Esophagus squamous epithelium (tissue), 5 donors: Measurements from ENCODE around the gene CLK4. TPM values are rescaled to one million over a fixed set of nuclear protein-coding genes. Genes with fewer than 3 reads are reported as not detected.

Experiments
- DNase-seq: peaks from one replicate; lab custom pipeline; 2025; lab: John Stamatoyannopoulos, UW
- H3K27ac ChIP-seq, 4 donors: fragments of 200-600 bp; sonication (generic); one replicate each; pipeline ENCODE4 v1.5.1; 2016 to 2019; ENCODE audit warnings: mild to moderate bottlenecking in 1 of 4
- H3K27me3 ChIP-seq, 4 donors: fragments of 200-600 bp; sonication (generic); 1 replicate in 3 of 4; 2 replicates in 1 of 4; pipeline versions ENCODE4 v1.5.1 to v1.6.0; 2017 to 2021; ENCODE audit warnings: antibody characterized with exemption in 1 of 4
- H3K36me3 ChIP-seq, 3 donors: fragments of 200-600 bp; sonication (generic); one replicate each; pipeline ENCODE4 v1.5.1; 2016 to 2019
- H3K4me1 ChIP-seq, 3 donors: fragments of 200-600 bp; sonication (generic); one replicate each; pipeline ENCODE4 v1.5.1; 2017 to 2019
- H3K4me3 ChIP-seq, 4 donors: fragments of 200-600 bp; sonication (generic); 1 replicate in 3 of 4; 2 replicates in 1 of 4; pipeline ENCODE4 v1.5.1; 2016 to 2019; ENCODE audit warnings: mild to moderate bottlenecking in 2 of 4, moderate library complexity in 1 of 4
- H3K9me3 ChIP-seq, 3 donors: fragments of 200-600 bp; sonication (generic); one replicate each; pipeline ENCODE4 v1.5.1; 2016 to 2019
- CTCF ChIP-seq, 6 experiments: fragments of 450-650 bp in 4 of 6; fragments of 200-600 bp in 2 of 6; sonication (generic) in 2 of 6; IDR thresholded peaks; one replicate each; pipeline ENCODE4 v1.5.1; 2016 to 2019; ENCODE audit warnings: antibody characterized with exemption in 6 of 6, mild to moderate bottlenecking in 4 of 6, moderate library complexity in 4 of 6
- POLR2A ChIP-seq, 4 donors: fragments of 450-650 bp; IDR thresholded peaks; one replicate each; pipeline ENCODE4 v1.6.1; 2017; ENCODE audit warnings: antibody characterized with exemption in 4 of 4, mild to moderate bottlenecking in 4 of 4, moderate library complexity in 3 of 4
- WGBS, 2 donors: methylation state at CpG; one replicate each; pipeline ENCODE4 v1.1.5; 2018; 5-methylcytosine and 5-hydroxymethylcytosine counted together
- intact Hi-C: fragments of 100-400 bp; cut with DNase I; formaldehyde crosslinking; loops from one replicate; pipeline ENCODE4 v1.15.0; 2022
- total RNA-seq, 4 donors: library from RNA; depleted of rRNA; stranded (reverse); fragments of >200 nt; gene quantifications; one replicate each; pipeline ENCODE4 v1.1.0, GENCODE V29; 2016
- donor health status: DM: yes; HTN: yes; CAD: no.

Gene CLK4
- total RNA-seq, 4 donors from 2014 or later: 5.2 to 38.5 (median 12.6) TPM

- intact Hi-C loops: no loop called here
- no peaks in the 10 kb centered on the region for H3K9me3 ChIP-seq
- 47 to 58% methylated on average over 1 of the region's 1 CpG for WGBS, 2 donors
- H3K36me3 ChIP-seq: peaks cover 12 to 91% (median 26%) of the 10 kb centered on the region in 3 donors
- H3K4me3 ChIP-seq: no peak overlapping the region
- TF ChIP-seq POLR2A (IDR thresholded peaks at IDR 0.05) (no peak), CTCF (IDR thresholded peaks at IDR 0.05) (no peak)
- peaks cover 5 to 35% (median 10%) of the 10 kb centered on the region in 3 donors for H3K4me1 ChIP-seq
- DNase-seq: no peak
- H3K27ac ChIP-seq: no peak overlapping the region
- H3K27me3 ChIP-seq: no peaks in the 10 kb centered on the region
Measured at GRCh38 chr5:178619390-178619789, 7.5 kb downstream of the CLK4 start.

GRCh38 chr5:178612299-178612698 is 14.6 kb downstream of the CLK4 start:
- intact Hi-C loops: no loop called here

GRCh38 chr5:178606269-178606668 is 20.6 kb downstream of the CLK4 start:
- no peaks in the 10 kb centered on the region for H3K4me1 ChIP-seq
- TF ChIP-seq CTCF (IDR thresholded peaks at IDR 0.05) (no peak), POLR2A (IDR thresholded peaks at IDR 0.05) (no peak)
- H3K27me3 ChIP-seq: no peaks in the 10 kb centered on the region
- intact Hi-C loops: no loop called here
- H3K4me3 ChIP-seq: no peak overlapping the region
- no peak for DNase-seq
- no peak overlapping the region for H3K27ac ChIP-seq
- H3K9me3 ChIP-seq: no peaks in the 10 kb centered on the region
- H3K36me3 ChIP-seq: peaks cover under 1 to 100% (median 28%) of the 10 kb centered on the region in 3 donors
- WGBS, 2 donors: 88 to 91% methylated on average over 3 of the region's 3 CpGs

More at GRCh38 chr5:178612299-178612698, 14.6 kb downstream of the CLK4 start:
- Histone ChIP-seq H3K36me3 (peaks cover 15 to 100% (median 55%) of the 10 kb centered on the region in 3 donors), H3K27ac (no peak overlapping the region), H3K4me1 (no peaks in the 10 kb centered on the region), H3K9me3 (no peaks in the 10 kb centered on the region), H3K4me3 (no peak overlapping the region), H3K27me3 (no peaks in the 10 kb centered on the region)
- TF ChIP-seq POLR2A (IDR thresholded peaks at IDR 0.05) (no peak), CTCF (IDR thresholded peaks at IDR 0.05) (no peak)
- WGBS, 2 donors: 78 to 79% methylated on average over 7 of the region's 7 CpGs
- DNase-seq: no peak

- no peak for TF ChIP-seq POLR2A (IDR thresholded peaks at IDR 0.05)
- no peak for TF ChIP-seq CTCF (IDR thresholded peaks at IDR 0.05)
- Histone ChIP-seq H3K9me3 (no peaks in the 10 kb centered on the region), H3K4me3 (no peak overlapping the region), H3K4me1 (no peaks in the 10 kb centered on the region), H3K27me3 (no peaks in the 10 kb centered on the region), H3K36me3 (peaks cover 0 to 100% (median 24%) of the 10 kb centered on the region in 3 donors), H3K27ac (no peak overlapping the region)
- DNase-seq: no peak
- intact Hi-C loops: no loop called here
- WGBS, 2 donors: 72 to 74% methylated on average over 3 of the region's 3 CpGs
Measured at GRCh38 chr5:178605788-178606187, 21.1 kb downstream of the CLK4 start.

GRCh38 chr5:178602752-178603151 is 24.1 kb downstream of the CLK4 start:
- Histone ChIP-seq H3K4me1 (no peaks in the 10 kb centered on the region), H3K27ac (no peak overlapping the region), H3K27me3 (no peaks in the 10 kb centered on the region), H3K4me3 (no peak overlapping the region), H3K9me3 (no peaks in the 10 kb centered on the region), H3K36me3 (peaks cover 0 to 90% (median 11%) of the 10 kb centered on the region in 3 donors)
- DNase-seq: no peak
- intact Hi-C loops: no loop called here
- TF ChIP-seq POLR2A (IDR thresholded peaks at IDR 0.05) (no peak), CTCF (IDR thresholded peaks at IDR 0.05) (no peak)
- 78 to 85% methylated on average over 2 of the region's 2 CpGs for WGBS, 2 donors
